Nephron progenitor cell (in vitro differentiated cells): Measurements from ENCODE around the gene ARID1B.

Experiments
- DNase-seq: peaks from one replicate; pipeline ENCODE4 v3.0.0; 2021
- H3K27ac Mint-ChIP-seq: 2 replicates; pipeline ENCODE4 v1.8.0; 2021; ENCODE audit warnings: mild to moderate bottlenecking, moderate library complexity, mixed read lengths
- H3K27me3 Mint-ChIP-seq: 2 replicates; pipeline ENCODE4 v1.8.0; 2021; ENCODE audit warnings: mild to moderate bottlenecking, low read depth, mixed read lengths; ENCODE audit not compliant: poor library complexity
- H3K36me3 Mint-ChIP-seq: 2 replicates; pipeline ENCODE4 v1.8.0; 2021; ENCODE audit warnings: low read depth, mixed read lengths
- H3K4me1 Mint-ChIP-seq: 2 replicates; pipeline ENCODE4 v1.8.0; 2021; ENCODE audit warnings: mixed read lengths
- H3K4me3 Mint-ChIP-seq: 2 replicates; pipeline ENCODE4 v1.8.0; 2021; ENCODE audit warnings: mild to moderate bottlenecking, moderate library complexity, mixed read lengths
- H3K9me3 Mint-ChIP-seq: 2 replicates; pipeline ENCODE4 v1.8.0; 2021; ENCODE audit warnings: mild to moderate bottlenecking, moderate library complexity, mixed read lengths
- CTCF ChIP-seq: fragments of 200-600 bp; sonication (generic); IDR thresholded peaks from 2 replicates; pipeline ENCODE4 v1.5.0; 2021; ENCODE audit warnings: antibody characterized with exemption

Gene ARID1B

GRCh38 chr6:157227202-157228166 is 450.3 kb downstream of the ARID1B start:
- peak; percentile 19 for TF ChIP-seq CTCF
- H3K4me3 Mint-ChIP-seq: no peak overlapping the region
- no peaks in the 10 kb centered on the region for H3K9me3 Mint-ChIP-seq
- H3K27ac Mint-ChIP-seq: no peak overlapping the region
- peaks cover 10% of the 10 kb centered on the region for H3K27me3 Mint-ChIP-seq
- H3K36me3 Mint-ChIP-seq: no peaks in the 10 kb centered on the region
- H3K4me1 Mint-ChIP-seq: peaks cover 75% of the 10 kb centered on the region
- DNase-seq: no peak

- no peak for TF ChIP-seq CTCF
- H3K4me3 Mint-ChIP-seq: no peak overlapping the region
- H3K27me3 Mint-ChIP-seq: peaks cover 21% of the 10 kb centered on the region
- DNase-seq: peak; percentile 56
- H3K27ac Mint-ChIP-seq: no peak overlapping the region
- peaks cover 65% of the 10 kb centered on the region for H3K4me1 Mint-ChIP-seq
- H3K9me3 Mint-ChIP-seq: no peaks in the 10 kb centered on the region
- no peaks in the 10 kb centered on the region for H3K36me3 Mint-ChIP-seq
These were observed 451.4 kb downstream of the ARID1B start for GRCh38 chr6:157228426-157229131.

- Mint-ChIP-seq H3K27ac (no peak overlapping the region), H3K4me1 (peaks cover 60% of the 10 kb centered on the region), H3K27me3 (peaks cover 27% of the 10 kb centered on the region), H3K4me3 (no peak overlapping the region), H3K9me3 (no peaks in the 10 kb centered on the region), H3K36me3 (no peaks in the 10 kb centered on the region)
- no peak for TF ChIP-seq CTCF
- DNase-seq: no peak
These were observed 452.0 kb downstream of the ARID1B start for GRCh38 chr6:157229132-157229618.

GRCh38 chr6:157229713-157230112 is 452.5 kb downstream of the ARID1B start:
- peaks cover 62% of the 10 kb centered on the region for H3K4me1 Mint-ChIP-seq
- no peaks in the 10 kb centered on the region for H3K36me3 Mint-ChIP-seq
- H3K4me3 Mint-ChIP-seq: no peak overlapping the region
- H3K27me3 Mint-ChIP-seq: peaks cover 33% of the 10 kb centered on the region
- H3K9me3 Mint-ChIP-seq: peaks cover 2% of the 10 kb centered on the region
- no peak for DNase-seq
- no peak overlapping the region for H3K27ac Mint-ChIP-seq
- TF ChIP-seq CTCF: no peak

GRCh38 chr6:157230910-157231309 is 453.7 kb downstream of the ARID1B start:
- Mint-ChIP-seq H3K36me3 (no peaks in the 10 kb centered on the region), H3K4me1 (peaks cover 70% of the 10 kb centered on the region), H3K4me3 (no peak overlapping the region), H3K9me3 (peaks cover 4% of the 10 kb centered on the region), H3K27ac (no peak overlapping the region), H3K27me3 (peaks cover 45% of the 10 kb centered on the region)
- no peak for DNase-seq
- TF ChIP-seq CTCF: no peak
